ENCODE data around the gene GLP2R. TPM values are rescaled to one million over a fixed set of nuclear protein-coding genes. Genes with fewer than 3 reads are reported as not detected.

GLP2R gene
- total RNA-seq, 5 donors from 2014 or later (not counting 1 experiment from before 2014, with no cell fraction given): not detected

- Histone ChIP-seq H3K27me3 (replicated peaks in 1 of 2; ENCODE audit: control insufficient read depth in 2 of 2, extremely low read depth in 1 of 2, insufficient read depth in 2 of 2, low read length in 1 of 2) (peaks cover 0 to 2% of the 10 kb centered on the region in 2 experiments), H3K9me3 (no peaks in the 10 kb centered on the region), H3K27ac (ENCODE audit: low read length) (no peak overlapping the region), H3K4me3 (ENCODE audit: control insufficient read depth in 1 of 2, extremely low read depth in 1 of 2, low read length in 1 of 2) (no peak overlapping the region), H3K36me3 (ENCODE audit: control insufficient read depth in 2 of 2, extremely low read depth in 1 of 2, insufficient read depth in 1 of 2, low read length in 1 of 2) (no peaks in the 10 kb centered on the region), H3K4me1 (ENCODE audit: control insufficient read depth in 1 of 2, extremely low read depth in 1 of 2, insufficient read depth in 2 of 2, low read length in 2 of 2) (no peaks in the 10 kb centered on the region)
- ATAC-seq (replicated peaks in 1 of 4) (no peak), DNase-seq (no peak)
- CTCF ChIA-PET: no interaction called here
- Mint-ChIP-seq H3K27ac (no peak overlapping the region), H3K9me3 (no peaks in the 10 kb centered on the region), H3K36me3 (no peaks in the 10 kb centered on the region), H3K4me3 (no peak overlapping the region), H3K4me1 (no peaks in the 10 kb centered on the region), H3K27me3 (peaks cover 8 to 9% of the 10 kb centered on the region in 2 donors)
- POLR2A ChIA-PET: no interaction called here
- 85% methylated on average over 5 of the region's 8 CpGs for WGBS (ENCODE audit: insufficient coverage)
Measured at GRCh38 chr17:9788601-9789000, 37.1 kb upstream of the GLP2R start.

GRCh38 chr17:9790316-9790715 lies 35.4 kb upstream of the GLP2R start:
- WGBS (ENCODE audit: insufficient coverage): 86% methylated on average over 1 of the region's 4 CpGs
- H3K27me3 Mint-ChIP-seq: peaks cover 8 to 9% of the 10 kb centered on the region in 2 donors
- H3K4me1 Mint-ChIP-seq: no peaks in the 10 kb centered on the region
- no peak overlapping the region for H3K27ac Mint-ChIP-seq
- ChIA-PET CTCF (no interaction called here), POLR2A (no interaction called here)
- H3K9me3 Mint-ChIP-seq: no peaks in the 10 kb centered on the region
- Histone ChIP-seq H3K9me3 (no peaks in the 10 kb centered on the region), H3K4me3 (ENCODE audit: control insufficient read depth in 1 of 2, extremely low read depth in 1 of 2, low read length in 1 of 2) (no peak overlapping the region), H3K36me3 (ENCODE audit: control insufficient read depth in 2 of 2, extremely low read depth in 1 of 2, insufficient read depth in 1 of 2, low read length in 1 of 2) (no peaks in the 10 kb centered on the region), H3K27me3 (replicated peaks in 1 of 2; ENCODE audit: control insufficient read depth in 2 of 2, extremely low read depth in 1 of 2, insufficient read depth in 2 of 2, low read length in 1 of 2) (peaks cover 0 to under 1% of the 10 kb centered on the region in 2 experiments), H3K27ac (ENCODE audit: low read length) (no peak overlapping the region), H3K4me1 (ENCODE audit: control insufficient read depth in 1 of 2, extremely low read depth in 1 of 2, insufficient read depth in 2 of 2, low read length in 2 of 2) (no peaks in the 10 kb centered on the region)
- no peak for ATAC-seq (replicated peaks in 1 of 4)
- H3K36me3 Mint-ChIP-seq: no peaks in the 10 kb centered on the region
- DNase-seq: no peak
- no peak overlapping the region for H3K4me3 Mint-ChIP-seq

GRCh38 chr17:9790889-9791876 lies 34.5 kb upstream of the GLP2R start, which contains the start of gene DHRS7C:
DHRS7C (minus strand) TSS chr17:9791592; CDS start chr17:9791284, 308 bp downstream.
- no peak within 1 kb of the TSS for H3K4me3 ChIP-seq (ENCODE audit: control insufficient read depth in 1 of 2, extremely low read depth in 1 of 2, low read length in 1 of 2)
- POLR2A ChIA-PET: no interaction called here
- no peak within 1 kb of the TSS for H3K27ac ChIP-seq (ENCODE audit: low read length)
- no peaks in the 10 kb centered on the region for H3K9me3 ChIP-seq
- no peaks in the 10 kb centered on the region for H3K4me1 Mint-ChIP-seq
- H3K4me1 ChIP-seq (ENCODE audit: control insufficient read depth in 1 of 2, extremely low read depth in 1 of 2, insufficient read depth in 2 of 2, low read length in 2 of 2): no peaks in the 10 kb centered on the region
- no peak within 1 kb of the TSS for H3K27ac Mint-ChIP-seq
- H3K27me3 ChIP-seq (replicated peaks in 1 of 2; ENCODE audit: control insufficient read depth in 2 of 2, extremely low read depth in 1 of 2, insufficient read depth in 2 of 2, low read length in 1 of 2): no peaks in the 10 kb centered on the region
- peaks cover 6 to 10% of the 10 kb centered on the region in 2 donors for H3K27me3 Mint-ChIP-seq
- WGBS (ENCODE audit: insufficient coverage): 80% methylated on average over 10 of the region's 15 CpGs
- H3K4me3 Mint-ChIP-seq: no peak within 1 kb of the TSS
- no peak for ATAC-seq (replicated peaks in 1 of 4)
- CTCF ChIA-PET: no interaction called here
- no peaks in the 10 kb centered on the region for H3K9me3 Mint-ChIP-seq
- no peaks in the 10 kb centered on the region for H3K36me3 Mint-ChIP-seq
- no peaks in the 10 kb centered on the region for H3K36me3 ChIP-seq (ENCODE audit: control insufficient read depth in 2 of 2, extremely low read depth in 1 of 2, insufficient read depth in 1 of 2, low read length in 1 of 2)
- no peak for DNase-seq

- Mint-ChIP-seq H3K27ac (no peak overlapping the region), H3K4me3 (no peak overlapping the region), H3K9me3 (no peaks in the 10 kb centered on the region), H3K27me3 (peaks cover 9 to 15% of the 10 kb centered on the region in 2 donors), H3K36me3 (no peaks in the 10 kb centered on the region), H3K4me1 (no peaks in the 10 kb centered on the region)
- no peak for DNase-seq
- no peak overlapping the region for H3K27ac ChIP-seq (ENCODE audit: low read length)
- H3K4me3 ChIP-seq (ENCODE audit: control insufficient read depth in 1 of 2, extremely low read depth in 1 of 2, low read length in 1 of 2): no peak overlapping the region
- H3K27me3 ChIP-seq (replicated peaks in 1 of 2; ENCODE audit: control insufficient read depth in 2 of 2, extremely low read depth in 1 of 2, insufficient read depth in 2 of 2, low read length in 1 of 2): no peaks in the 10 kb centered on the region
- POLR2A ChIA-PET: no interaction called here
- no peak for ATAC-seq (replicated peaks in 1 of 4)
- 93% methylated on average over 13 of the region's 15 CpGs for WGBS (ENCODE audit: insufficient coverage)
- no peaks in the 10 kb centered on the region for H3K4me1 ChIP-seq (ENCODE audit: control insufficient read depth in 1 of 2, extremely low read depth in 1 of 2, insufficient read depth in 2 of 2, low read length in 2 of 2)
- H3K36me3 ChIP-seq (ENCODE audit: control insufficient read depth in 2 of 2, extremely low read depth in 1 of 2, insufficient read depth in 1 of 2, low read length in 1 of 2): no peaks in the 10 kb centered on the region
- no peaks in the 10 kb centered on the region for H3K9me3 ChIP-seq
- CTCF ChIA-PET: interaction anchor here in 1 of 2 donors (0.5 kb wide), 1 partner anchor 33 kb away, joined by 3 read pairs; no protein-coding TSS in a partner anchor
Measured at GRCh38 chr17:9792181-9792840, 33.4 kb upstream of the GLP2R start.

GRCh38 chr17:9798008-9798407 lies 27.7 kb upstream of the GLP2R start:
- Mint-ChIP-seq H3K27ac (no peak overlapping the region), H3K4me3 (no peak overlapping the region), H3K27me3 (peaks cover 19 to 24% of the 10 kb centered on the region in 2 donors), H3K36me3 (no peaks in the 10 kb centered on the region), H3K4me1 (no peaks in the 10 kb centered on the region), H3K9me3 (no peaks in the 10 kb centered on the region)
- ChIA-PET CTCF (no interaction called here), POLR2A (no interaction called here)
- no peak for ATAC-seq (replicated peaks in 1 of 4)
- WGBS (ENCODE audit: insufficient coverage): 78% methylated on average over 3 of the region's 3 CpGs
- Histone ChIP-seq H3K27ac (ENCODE audit: low read length) (no peak overlapping the region), H3K9me3 (no peaks in the 10 kb centered on the region), H3K4me1 (ENCODE audit: control insufficient read depth in 1 of 2, extremely low read depth in 1 of 2, insufficient read depth in 2 of 2, low read length in 2 of 2) (no peaks in the 10 kb centered on the region), H3K4me3 (ENCODE audit: control insufficient read depth in 1 of 2, extremely low read depth in 1 of 2, low read length in 1 of 2) (no peak overlapping the region), H3K27me3 (replicated peaks in 1 of 2; ENCODE audit: control insufficient read depth in 2 of 2, extremely low read depth in 1 of 2, insufficient read depth in 2 of 2, low read length in 1 of 2) (peaks cover 0 to 10% of the 10 kb centered on the region in 2 experiments), H3K36me3 (ENCODE audit: control insufficient read depth in 2 of 2, extremely low read depth in 1 of 2, insufficient read depth in 1 of 2, low read length in 1 of 2) (no peaks in the 10 kb centered on the region)
- no peak for DNase-seq

- H3K27me3 Mint-ChIP-seq: peaks cover 23 to 29% of the 10 kb centered on the region in 2 donors
- Histone ChIP-seq H3K4me1 (ENCODE audit: control insufficient read depth in 1 of 2, extremely low read depth in 1 of 2, insufficient read depth in 2 of 2, low read length in 2 of 2) (no peaks in the 10 kb centered on the region), H3K36me3 (ENCODE audit: control insufficient read depth in 2 of 2, extremely low read depth in 1 of 2, insufficient read depth in 1 of 2, low read length in 1 of 2) (no peaks in the 10 kb centered on the region), H3K27ac (ENCODE audit: low read length) (no peak overlapping the region), H3K4me3 (ENCODE audit: control insufficient read depth in 1 of 2, extremely low read depth in 1 of 2, low read length in 1 of 2) (no peak overlapping the region), H3K9me3 (no peaks in the 10 kb centered on the region), H3K27me3 (replicated peaks in 1 of 2; ENCODE audit: control insufficient read depth in 2 of 2, extremely low read depth in 1 of 2, insufficient read depth in 2 of 2, low read length in 1 of 2) (peaks cover 0 to 13% of the 10 kb centered on the region in 2 experiments)
- H3K36me3 Mint-ChIP-seq: no peaks in the 10 kb centered on the region
- ATAC-seq (replicated peaks in 1 of 4): no peak
- ChIA-PET POLR2A (no interaction called here), CTCF (no interaction called here)
- H3K4me1 Mint-ChIP-seq: no peaks in the 10 kb centered on the region
- WGBS (ENCODE audit: insufficient coverage): 87% methylated on average over 7 of the region's 7 CpGs
- DNase-seq: no peak
- peaks cover 0 to under 1% (median 0%) of the 10 kb centered on the region in 3 donors for H3K9me3 Mint-ChIP-seq
- no peak overlapping the region for H3K27ac Mint-ChIP-seq
- no peak overlapping the region for H3K4me3 Mint-ChIP-seq
Measured at GRCh38 chr17:9798724-9799123, 27.0 kb upstream of the GLP2R start.

All from T-cell (primary cell).